Natural killer cell treated with Interleukin-12 subunit alpha and Interleukin-12 subunit beta and Interleukin-15 and Interleukin-18, amount 100 ng/mL, for 72 hours (primary cell): ENCODE data around the gene TRPC4AP. TPM values are rescaled to one million over a fixed set of nuclear protein-coding genes. Genes with fewer than 3 reads are reported as not detected.
A peak's percentile ranks its signal among the peaks of the same experiment; 100 is the strongest.

ENCODE experiments used
- ATAC-seq, 2 donors: fragments of 150-1000 bp; cut with Tn5 transposase in 1 of 2; sonication (Bioruptor Pico), chemical (Tn5 transposase) in 1 of 2; 2 replicates each; pipeline ENCODE4 v1.10.0; 2021
- DNase-seq: peaks from one replicate; pipeline ENCODE4 v3.0.0; 2022; ENCODE audit warnings: low spot score
- H3K27ac Mint-ChIP-seq, 2 donors: 1 replicate in 1 of 2; 2 replicates in 1 of 2; pipeline ENCODE4 v1.8.0; 2022; ENCODE audit warnings: mixed read lengths in 2 of 2, mild to moderate bottlenecking in 1 of 2, moderate library complexity in 1 of 2
- H3K27me3 Mint-ChIP-seq, 2 donors: 1 replicate in 1 of 2; 2 replicates in 1 of 2; pipeline ENCODE4 v1.8.0; 2022; ENCODE audit warnings: mixed read lengths in 2 of 2
- H3K36me3 Mint-ChIP-seq: one replicate; pipeline ENCODE4 v1.8.0; 2022; ENCODE audit warnings: mixed read lengths
- H3K4me1 Mint-ChIP-seq, 2 donors: 1 replicate in 1 of 2; 2 replicates in 1 of 2; pipeline ENCODE4 v1.8.0; 2022; ENCODE audit warnings: low read depth in 2 of 2, mixed read lengths in 2 of 2, mild to moderate bottlenecking in 1 of 2
- H3K4me3 Mint-ChIP-seq: one replicate; pipeline ENCODE4 v1.8.0; 2022; ENCODE audit warnings: mixed read lengths
- H3K9me3 Mint-ChIP-seq: 2 replicates; pipeline ENCODE4 v1.8.0; 2022; ENCODE audit warnings: mixed read lengths
- total RNA-seq, 2 donors: library from RNA; stranded (reverse); gene quantifications; one replicate each; pipeline ENCODE4 v1.2.3, GENCODE V29; 2022

The TRPC4AP gene
- total RNA-seq, 2 donors from 2014 or later: 62.8 to 86.4 TPM

GRCh38 chr20:35004051-35004725 is 88.4 kb downstream of the TRPC4AP start:
- ATAC-seq: no peak
- no peak overlapping the region for H3K4me3 Mint-ChIP-seq
- H3K36me3 Mint-ChIP-seq: peaks cover 4% of the 10 kb centered on the region
- peak; percentile 35 for DNase-seq
- H3K9me3 Mint-ChIP-seq: no peaks in the 10 kb centered on the region
- H3K4me1 Mint-ChIP-seq: no peaks in the 10 kb centered on the region
- no peak overlapping the region for H3K27ac Mint-ChIP-seq
- H3K27me3 Mint-ChIP-seq: no peaks in the 10 kb centered on the region

GRCh38 chr20:35003211-35004031 is 89.2 kb downstream of the TRPC4AP start:
- no peak for ATAC-seq
- Mint-ChIP-seq H3K27me3 (no peaks in the 10 kb centered on the region), H3K9me3 (no peaks in the 10 kb centered on the region), H3K27ac (no peak overlapping the region), H3K4me3 (no peak overlapping the region), H3K36me3 (no peaks in the 10 kb centered on the region), H3K4me1 (no peaks in the 10 kb centered on the region)
- peak; percentile 39 for DNase-seq

DNA sequence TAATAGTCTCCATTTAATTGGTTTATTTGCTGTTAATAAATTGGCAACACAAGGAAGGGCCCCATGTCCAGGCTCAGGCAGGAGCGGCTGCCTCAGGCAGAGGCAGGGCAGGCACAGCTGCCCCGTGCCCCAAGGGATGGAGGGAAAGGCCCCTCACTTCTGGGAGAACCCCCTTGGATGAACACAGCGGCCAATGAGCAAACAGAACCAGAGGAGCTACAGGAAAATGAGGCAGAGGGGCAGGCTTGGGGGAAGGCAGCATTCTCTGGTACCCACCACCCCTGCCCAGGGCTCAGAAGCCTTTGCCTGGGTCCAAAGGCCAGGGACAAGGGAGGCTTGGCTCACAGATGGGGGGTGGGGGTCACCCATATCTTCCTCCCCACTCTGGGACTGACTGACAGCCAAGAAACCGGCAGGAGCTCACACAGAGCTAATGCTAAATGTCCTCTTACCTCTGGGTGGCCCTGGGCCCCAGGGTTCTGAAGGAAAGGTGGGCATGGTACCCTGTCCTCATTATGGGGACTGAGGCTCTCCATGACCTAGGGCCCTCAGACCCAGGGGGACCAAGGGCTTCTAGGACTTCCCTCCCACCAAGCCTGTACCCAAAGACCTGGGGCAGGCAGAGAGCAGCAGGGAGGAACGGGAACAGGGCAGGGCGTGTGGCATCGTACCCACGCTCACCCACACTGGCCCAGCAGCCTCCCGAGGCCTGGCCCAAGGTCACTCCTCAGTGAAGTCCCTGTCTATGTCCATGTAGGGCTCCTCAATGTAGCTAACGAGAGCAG is 90.0 kb downstream of the TRPC4AP start:
- Mint-ChIP-seq H3K27me3 (no peaks in the 10 kb centered on the region), H3K4me3 (no peak overlapping the region), H3K36me3 (no peaks in the 10 kb centered on the region), H3K9me3 (no peaks in the 10 kb centered on the region), H3K4me1 (peaks cover 3 to 7% of the 10 kb centered on the region in 2 donors), H3K27ac (no peak overlapping the region)
- DNase-seq: peak; percentile 51
- ATAC-seq: no peak

DNA sequence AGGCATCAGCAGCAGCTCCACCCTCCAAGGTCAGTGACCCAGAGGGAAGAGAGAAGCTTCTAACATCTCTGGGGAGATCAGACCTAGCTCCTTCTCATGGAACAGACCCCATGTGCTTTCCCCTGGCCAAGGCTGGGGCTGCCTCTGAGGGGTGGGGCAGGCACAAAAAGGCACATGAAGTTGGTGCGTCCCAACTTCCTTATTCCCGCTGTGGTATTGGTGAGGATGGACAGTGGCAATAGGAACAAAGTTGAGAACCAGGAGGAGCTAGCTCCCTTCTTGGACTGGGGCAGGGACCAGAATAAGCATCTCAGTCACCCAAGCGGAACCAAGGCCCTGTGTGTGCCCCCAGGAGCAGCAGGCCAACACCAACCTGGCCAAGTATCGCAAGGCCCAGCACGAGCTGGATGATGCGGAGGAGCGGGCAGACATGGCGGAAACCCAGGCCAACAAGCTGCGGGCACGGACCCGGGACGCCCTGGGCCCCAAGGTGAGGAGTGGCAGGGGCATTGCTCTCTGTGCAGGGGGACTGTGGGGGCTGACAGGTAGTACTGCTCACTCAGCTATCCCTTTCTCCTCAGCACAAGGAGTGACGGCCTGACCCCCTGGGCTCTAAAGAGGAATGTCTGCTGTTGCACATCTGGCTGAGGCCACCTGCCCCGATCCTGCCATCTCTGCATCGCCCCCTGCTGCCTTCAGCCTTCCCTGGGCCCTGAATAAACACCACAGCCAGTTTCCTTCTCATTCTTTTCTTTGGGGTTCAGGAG is 90.8 kb downstream of the TRPC4AP start:
- Mint-ChIP-seq H3K4me1 (peaks cover 5 to 8% of the 10 kb centered on the region in 2 donors), H3K9me3 (no peaks in the 10 kb centered on the region), H3K4me3 (no peak overlapping the region), H3K27me3 (no peaks in the 10 kb centered on the region), H3K27ac (no peak overlapping the region), H3K36me3 (no peaks in the 10 kb centered on the region)
- DNase-seq: peak; percentile 58
- no peak for ATAC-seq

- Mint-ChIP-seq H3K36me3 (no peaks in the 10 kb centered on the region), H3K27ac (no peak overlapping the region)
Measured at GRCh38 chr20:35000922-35001595, 91.5 kb downstream of the TRPC4AP start.

DNA sequence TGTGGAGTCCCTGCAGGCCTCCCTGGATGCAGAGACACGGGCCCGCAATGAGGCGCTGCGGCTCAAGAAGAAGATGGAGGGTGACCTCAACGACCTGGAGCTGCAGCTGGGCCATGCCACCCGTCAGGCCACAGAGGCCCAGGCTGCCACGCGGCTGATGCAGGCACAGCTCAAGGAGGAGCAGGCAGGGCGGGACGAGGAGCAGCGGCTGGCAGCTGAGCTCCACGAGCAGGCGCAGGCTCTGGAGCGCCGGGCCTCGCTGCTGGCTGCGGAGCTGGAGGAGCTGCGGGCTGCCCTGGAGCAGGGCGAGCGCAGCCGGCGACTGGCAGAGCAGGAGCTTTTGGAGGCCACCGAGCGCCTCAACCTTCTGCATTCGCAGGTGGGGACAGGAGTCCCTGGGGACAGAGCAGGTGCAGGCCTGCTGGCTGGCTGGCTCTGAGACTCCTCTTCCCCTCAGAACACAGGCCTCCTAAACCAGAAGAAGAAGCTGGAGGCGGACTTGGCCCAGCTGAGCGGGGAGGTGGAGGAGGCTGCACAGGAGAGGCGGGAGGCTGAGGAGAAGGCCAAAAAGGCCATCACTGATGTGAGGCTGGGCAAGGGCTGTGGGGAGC is 92.2 kb downstream of the TRPC4AP start:
- no peak for ATAC-seq
- Mint-ChIP-seq H3K9me3 (no peaks in the 10 kb centered on the region), H3K36me3 (no peaks in the 10 kb centered on the region), H3K4me3 (no peak overlapping the region), H3K4me1 (peaks cover 5 to 8% of the 10 kb centered on the region in 2 donors), H3K27me3 (no peaks in the 10 kb centered on the region), H3K27ac (no peak overlapping the region)
- DNase-seq: peak; percentile 45

More at GRCh38 chr20:35000922-35001595, 91.5 kb downstream of the TRPC4AP start:
- no peaks in the 10 kb centered on the region for H3K27me3 Mint-ChIP-seq
- peaks cover 5 to 8% of the 10 kb centered on the region in 2 donors for H3K4me1 Mint-ChIP-seq
- H3K9me3 Mint-ChIP-seq: no peaks in the 10 kb centered on the region
- H3K4me3 Mint-ChIP-seq: no peak overlapping the region
- ATAC-seq (no peak), DNase-seq (peak; percentile 54)

DNA sequence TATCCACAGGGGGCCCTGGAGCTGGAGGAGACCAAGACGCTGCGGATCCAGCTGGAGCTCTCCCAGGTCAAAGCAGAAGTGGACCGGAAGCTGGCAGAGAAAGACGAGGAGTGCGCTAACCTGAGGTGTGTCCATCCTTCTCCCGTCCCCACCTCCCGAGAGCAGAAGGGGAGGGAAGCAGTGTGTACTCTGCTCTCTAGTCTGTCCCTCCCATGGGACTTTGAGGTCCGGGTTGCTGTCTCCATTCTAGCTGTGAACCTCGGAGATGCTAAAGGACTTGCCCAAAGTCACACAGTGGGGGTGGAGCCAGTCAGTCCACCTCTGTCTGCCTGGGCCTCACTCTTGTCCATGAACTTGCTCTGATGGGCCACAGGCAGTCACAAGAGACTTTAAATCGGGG is 92.8 kb downstream of the TRPC4AP start:
- H3K27ac Mint-ChIP-seq: no peak overlapping the region
- ATAC-seq (no peak), DNase-seq (no peak)
- no peak overlapping the region for H3K4me3 Mint-ChIP-seq
- no peaks in the 10 kb centered on the region for H3K9me3 Mint-ChIP-seq
- no peaks in the 10 kb centered on the region for H3K36me3 Mint-ChIP-seq
- H3K4me1 Mint-ChIP-seq: peaks cover 5 to 8% of the 10 kb centered on the region in 2 donors
- H3K27me3 Mint-ChIP-seq: no peaks in the 10 kb centered on the region

- no peak for DNase-seq
- no peaks in the 10 kb centered on the region for H3K9me3 Mint-ChIP-seq
- no peak for ATAC-seq
- no peak overlapping the region for H3K4me3 Mint-ChIP-seq
- H3K27me3 Mint-ChIP-seq: no peaks in the 10 kb centered on the region
- peaks cover 5 to 8% of the 10 kb centered on the region in 2 donors for H3K4me1 Mint-ChIP-seq
- no peak overlapping the region for H3K27ac Mint-ChIP-seq
- H3K36me3 Mint-ChIP-seq: no peaks in the 10 kb centered on the region
Measured at GRCh38 chr20:34999021-34999451, 93.6 kb downstream of the TRPC4AP start.

- Mint-ChIP-seq H3K36me3 (no peaks in the 10 kb centered on the region), H3K4me3 (no peak overlapping the region), H3K4me1 (peaks cover 5 to 8% of the 10 kb centered on the region in 2 donors), H3K27ac (peak overlapping the region in 1 of 2 donors; percentile 68), H3K9me3 (no peaks in the 10 kb centered on the region), H3K27me3 (no peaks in the 10 kb centered on the region)
- ATAC-seq (no peak), DNase-seq (no peak)
Measured at GRCh38 chr20:34998331-34998950, 94.2 kb downstream of the TRPC4AP start.

- Mint-ChIP-seq H3K4me1 (peaks cover 5 to 8% of the 10 kb centered on the region in 2 donors), H3K36me3 (no peaks in the 10 kb centered on the region), H3K27me3 (no peaks in the 10 kb centered on the region), H3K4me3 (no peak overlapping the region), H3K27ac (peak overlapping the region in 1 of 2 donors; percentile 68), H3K9me3 (no peaks in the 10 kb centered on the region)
- DNase-seq (no peak), ATAC-seq (no peak)
Measured at GRCh38 chr20:34997774-34998173, 94.8 kb downstream of the TRPC4AP start.

GRCh38 chr20:34997131-34997561 is 95.5 kb downstream of the TRPC4AP start:
- H3K9me3 Mint-ChIP-seq: no peaks in the 10 kb centered on the region
- no peaks in the 10 kb centered on the region for H3K27me3 Mint-ChIP-seq
- ATAC-seq (peak in 1 of 2 donors; percentile 9), DNase-seq (no peak)
- H3K4me3 Mint-ChIP-seq: no peak overlapping the region
- H3K36me3 Mint-ChIP-seq: no peaks in the 10 kb centered on the region
- H3K27ac Mint-ChIP-seq: no peak overlapping the region
- H3K4me1 Mint-ChIP-seq: peaks cover 5 to 8% of the 10 kb centered on the region in 2 donors
